HUES64 (cell line): ENCODE data around the gene CDKN2B.
A peak's percentile ranks its signal among the peaks of the same experiment; 100 is the strongest.

Source experiments
- H3K27ac ChIP-seq: 2 replicates; pipeline ENCODE4 v1.7.0; 2013; ENCODE audit warnings: low read depth, low read length, inconsistent platforms
- H3K27me3 ChIP-seq: 2 replicates; pipeline ENCODE4 v1.6.1; 2013; ENCODE audit warnings: mild to moderate bottlenecking, low read length; ENCODE audit not compliant: insufficient read depth
- H3K36me3 ChIP-seq: 2 replicates; pipeline ENCODE4 v1.6.1; 2013; ENCODE audit warnings: mild to moderate bottlenecking, low read length; ENCODE audit not compliant: insufficient read depth
- H3K4me1 ChIP-seq: 2 replicates; pipeline ENCODE4 v1.6.1; 2013; ENCODE audit warnings: mild to moderate bottlenecking, low read length, moderate library complexity; ENCODE audit not compliant: insufficient read depth
- H3K4me3 ChIP-seq: 2 replicates; pipeline ENCODE4 v1.5.1; 2013; ENCODE audit warnings: mild to moderate bottlenecking, low read length, moderate library complexity
- H3K9ac ChIP-seq: 2 replicates; pipeline ENCODE4 v1.6.1; 2013; ENCODE audit warnings: mild to moderate bottlenecking, low read depth, low read length
- H3K9me3 ChIP-seq: 2 replicates; pipeline ENCODE4 v1.6.1; 2013; ENCODE audit warnings: low read depth, low read length; ENCODE audit not compliant: insufficient read depth
- WGBS: fragments of 150-250, 120-280 bp; methylation state at CpG from one replicate; pipeline ENCODE4 v1.1.7; 2013; ENCODE audit warnings: missing lambda C conversion rate; 5-methylcytosine and 5-hydroxymethylcytosine counted together

Gene CDKN2B

GRCh38 chr9:22033012-22033630 is 24.0 kb upstream of the CDKN2B start:
- no peak overlapping the region for H3K9ac ChIP-seq
- H3K27me3 ChIP-seq = no peaks in the 10 kb centered on the region
- H3K4me3 ChIP-seq = no peak overlapping the region
- H3K4me1 ChIP-seq = peaks cover 10% of the 10 kb centered on the region; the same call in 1 of the 2 replicates
- no peak overlapping the region for H3K27ac ChIP-seq
- no peaks in the 10 kb centered on the region for H3K36me3 ChIP-seq
- 87% methylated on average over 7 of the region's 8 CpGs for WGBS
- no peaks in the 10 kb centered on the region for H3K9me3 ChIP-seq

DNA sequence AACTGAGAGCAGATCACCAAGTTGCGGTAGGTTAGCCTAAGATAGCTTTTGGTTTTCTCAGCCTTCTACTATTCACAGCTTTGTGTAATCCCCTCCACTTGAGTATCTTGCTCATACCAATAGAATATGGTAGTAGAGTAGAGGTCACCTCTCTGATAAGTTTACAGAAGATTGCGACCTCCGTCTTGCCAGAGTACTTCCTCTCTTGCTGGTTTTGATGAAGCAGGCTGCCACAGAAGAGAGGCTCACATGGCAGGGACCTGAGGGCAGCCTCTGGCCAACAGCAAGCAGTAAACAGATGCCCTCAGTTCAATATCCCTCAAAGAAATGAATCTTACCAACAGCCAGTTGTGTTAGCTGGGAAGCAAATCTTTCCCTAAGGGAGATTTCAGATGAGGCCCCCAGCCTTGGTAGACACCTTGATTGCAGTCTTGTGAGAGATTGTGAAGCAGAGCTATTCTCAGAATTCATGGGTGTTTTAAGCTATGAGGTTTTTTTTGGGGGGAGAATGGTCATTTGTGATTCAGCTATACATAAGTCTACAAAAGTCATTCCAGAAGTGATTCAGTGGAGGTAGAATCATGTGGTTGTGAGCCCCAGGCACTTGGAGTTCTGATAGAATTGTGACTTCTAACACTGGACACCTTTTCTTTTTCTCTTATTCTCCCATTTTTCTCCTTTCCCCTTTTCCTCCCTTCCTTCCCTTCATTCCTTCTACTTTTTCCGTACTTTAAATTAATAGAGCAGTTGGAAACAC is 22.7 kb upstream of the CDKN2B start:
- no peaks in the 10 kb centered on the region for H3K27me3 ChIP-seq
- H3K4me3 ChIP-seq = no peak overlapping the region
- peaks cover 10% of the 10 kb centered on the region; the same call in 1 of the 2 replicates for H3K4me1 ChIP-seq
- H3K9ac ChIP-seq = no peak overlapping the region
- 92% methylated on average over 4 of the region's 4 CpGs for WGBS
- no peaks in the 10 kb centered on the region for H3K36me3 ChIP-seq
- no peak overlapping the region for H3K27ac ChIP-seq
- H3K9me3 ChIP-seq = no peaks in the 10 kb centered on the region

- Histone ChIP-seq H3K27ac (no peak overlapping the region), H3K27me3 (no peaks in the 10 kb centered on the region), H3K4me1 (peaks cover 10% of the 10 kb centered on the region; the same call in 1 of the 2 replicates), H3K4me3 (no peak overlapping the region), H3K36me3 (no peaks in the 10 kb centered on the region), H3K9ac (no peak overlapping the region), H3K9me3 (no peaks in the 10 kb centered on the region)
- 42% methylated on average over 1 of the region's 1 CpG for WGBS
Measured at GRCh38 chr9:22030101-22030598, 21.0 kb upstream of the CDKN2B start.

DNA sequence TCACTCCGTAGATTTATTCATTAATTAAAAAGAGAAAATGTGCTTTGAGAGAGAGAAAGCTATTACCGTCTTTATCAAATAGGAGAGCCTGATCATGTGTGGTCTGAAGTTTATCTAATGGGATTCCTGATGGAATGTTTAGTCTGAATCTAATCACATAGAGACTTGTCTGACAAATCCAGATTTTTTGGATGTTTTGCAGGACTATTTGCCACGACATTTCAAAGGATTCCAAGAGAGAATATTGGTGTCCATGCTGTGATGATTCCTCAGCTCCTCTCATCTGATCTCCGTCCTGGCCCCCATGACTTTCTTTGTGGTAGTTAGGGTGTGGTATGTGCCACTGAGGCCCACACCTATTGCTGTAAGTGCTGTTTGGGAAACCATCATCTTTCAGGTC is 20.1 kb upstream of the CDKN2B start:
- H3K27me3 ChIP-seq = no peaks in the 10 kb centered on the region
- no peak overlapping the region for H3K27ac ChIP-seq
- H3K4me1 ChIP-seq = peaks cover 10% of the 10 kb centered on the region; the same call in 1 of the 2 replicates
- H3K9me3 ChIP-seq = no peaks in the 10 kb centered on the region
- no peaks in the 10 kb centered on the region for H3K36me3 ChIP-seq
- H3K4me3 ChIP-seq = no peak overlapping the region
- 86% methylated on average over 4 of the region's 4 CpGs for WGBS
- no peak overlapping the region for H3K9ac ChIP-seq

- Histone ChIP-seq H3K27ac (no peak overlapping the region), H3K4me3 (no peak overlapping the region), H3K4me1 (peaks cover 10% of the 10 kb centered on the region; the same call in 1 of the 2 replicates), H3K9ac (no peak overlapping the region), H3K36me3 (no peaks in the 10 kb centered on the region), H3K9me3 (no peaks in the 10 kb centered on the region), H3K27me3 (no peaks in the 10 kb centered on the region)
Measured at GRCh38 chr9:22028394-22028793, 19.3 kb upstream of the CDKN2B start.

DNA sequence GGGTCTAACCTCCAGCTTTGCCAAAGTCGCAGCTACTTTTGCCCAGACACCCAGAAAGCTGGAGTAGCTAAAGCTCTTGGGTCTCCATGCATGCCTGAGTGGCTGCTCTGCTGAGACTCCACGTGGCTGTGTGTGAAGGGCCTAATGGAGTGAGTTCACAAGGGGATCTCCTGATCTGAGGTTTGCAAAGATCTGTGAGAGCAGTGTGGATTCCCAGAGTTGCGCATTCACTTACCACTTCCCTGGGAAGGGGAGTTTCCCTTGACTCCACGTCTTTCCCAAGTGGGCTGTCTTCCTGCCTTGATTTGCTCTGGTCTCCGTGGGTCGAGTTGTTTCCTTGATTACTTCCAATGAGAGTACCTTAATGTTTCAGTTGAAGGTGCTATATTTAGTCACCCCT is 17.6 kb upstream of the CDKN2B start:
- 63% methylated on average over 6 of the region's 6 CpGs for WGBS

GRCh38 chr9:22022396-22022795 is 13.3 kb upstream of the CDKN2B start:
- H3K27ac ChIP-seq = no peak overlapping the region
- no peaks in the 10 kb centered on the region for H3K4me1 ChIP-seq
- no peaks in the 10 kb centered on the region for H3K9me3 ChIP-seq
- H3K27me3 ChIP-seq = no peaks in the 10 kb centered on the region
- no peaks in the 10 kb centered on the region for H3K36me3 ChIP-seq
- 93% methylated on average over 2 of the region's 3 CpGs for WGBS
- H3K9ac ChIP-seq = no peak overlapping the region
- H3K4me3 ChIP-seq = no peak overlapping the region

More for the DNA sequence above, 17.6 kb upstream of the CDKN2B start:
- H3K4me3 ChIP-seq = no peak overlapping the region
- no peaks in the 10 kb centered on the region for H3K27me3 ChIP-seq
- H3K9ac ChIP-seq = no peak overlapping the region
- H3K9me3 ChIP-seq = no peaks in the 10 kb centered on the region
- no peak overlapping the region for H3K27ac ChIP-seq
- H3K4me1 ChIP-seq = peaks cover 10% of the 10 kb centered on the region; the same call in 1 of the 2 replicates
- no peaks in the 10 kb centered on the region for H3K36me3 ChIP-seq

- H3K9ac ChIP-seq = no peak overlapping the region
- H3K27me3 ChIP-seq = peaks cover 60% of the 10 kb centered on the region
- 12% methylated on average over 11 of the region's 13 CpGs for WGBS
Measured at GRCh38 chr9:22010866-22011625, 1.9 kb upstream of the CDKN2B start.

DNA sequence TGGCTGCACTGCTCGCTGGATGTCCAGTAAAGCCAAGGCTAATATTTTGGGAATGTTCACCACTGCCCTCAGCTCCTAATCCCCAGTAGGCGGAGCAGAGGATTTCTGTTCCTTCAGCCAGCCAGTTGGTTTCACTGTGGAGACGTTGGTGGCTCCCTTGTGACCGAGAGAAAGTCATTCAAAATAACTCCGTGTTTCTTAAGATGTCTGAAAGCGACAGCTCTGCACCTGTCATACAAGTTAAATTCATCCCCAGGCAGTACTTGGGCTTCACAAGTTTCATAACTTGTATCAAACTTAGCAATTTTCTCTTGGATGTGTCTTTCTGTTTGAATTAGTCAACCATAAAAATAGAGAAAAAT is 382 bp upstream of the CDKN2B start:
- no peak overlapping the region for H3K9ac ChIP-seq
- H3K4me3 ChIP-seq = peak overlapping the region; percentile 74
- H3K4me1 ChIP-seq = peaks cover 13% of the 10 kb centered on the region; the same call in 1 of the 2 replicates
- no peak overlapping the region for H3K27ac ChIP-seq
- 11% methylated on average over 6 of the region's 6 CpGs for WGBS
- no peaks in the 10 kb centered on the region for H3K9me3 ChIP-seq
- peaks cover 76% of the 10 kb centered on the region for H3K27me3 ChIP-seq
- H3K36me3 ChIP-seq = no peaks in the 10 kb centered on the region

More at GRCh38 chr9:22010866-22011625, 1.9 kb upstream of the CDKN2B start:
- H3K27ac ChIP-seq = no peak overlapping the region
- no peak overlapping the region for H3K4me3 ChIP-seq
- no peaks in the 10 kb centered on the region for H3K9me3 ChIP-seq
- no peaks in the 10 kb centered on the region for H3K36me3 ChIP-seq
- peaks cover 9% of the 10 kb centered on the region; the same call in 1 of the 2 replicates for H3K4me1 ChIP-seq

- H3K27ac ChIP-seq = no peak overlapping the region
- no peaks in the 10 kb centered on the region for H3K36me3 ChIP-seq
- peak overlapping the region; percentile 74 for H3K4me3 ChIP-seq
- H3K27me3 ChIP-seq = peaks cover 87% of the 10 kb centered on the region
- no peak overlapping the region for H3K9ac ChIP-seq
- peaks cover 13% of the 10 kb centered on the region; the same call in 1 of the 2 replicates for H3K4me1 ChIP-seq
- 5% methylated on average over 8 of the region's 8 CpGs for WGBS
- no peaks in the 10 kb centered on the region for H3K9me3 ChIP-seq
Measured at GRCh38 chr9:22008384-22008716, 755 bp downstream of the CDKN2B start.
